PC-9 (cell line): Measurements from ENCODE around the gene PRDM2. TPM values are rescaled to one million over a fixed set of nuclear protein-coding genes. Genes with fewer than 3 reads are reported as not detected.

Experiments
- BruUV-seq: library from RNA; stranded (reverse); fragments of 400-500 nt; replicated peaks from 2 replicates; lab custom pipeline; 2021; lab: Mats Ljungman, UMichigan
- CTCF ChIA-PET: fragments of 300-600 bp; sonication (Branson Sonifier 250); formaldehyde crosslinking; loops from one replicate; lab custom pipeline; 2022; ENCODE audit warnings: antibody characterized with exemption; lab: Charles Lee
- POLR2A ChIA-PET: fragments of 300-600 bp; sonication (Branson Sonifier 250); formaldehyde crosslinking; loops from one replicate; lab custom pipeline; 2022; ENCODE audit warnings: antibody characterized with exemption; ENCODE audit not compliant: unreplicated experiment; lab: Charles Lee
- DNase-seq, 2 experiments: peaks; one replicate each; pipeline versions ENCODE4 v3.0.0 to v3.0.0-alpha.2; 2015 to 2022; ENCODE audit warnings: mixed read lengths in 1 of 2
- H2AFZ ChIP-seq: fragments of 200-600 bp; sonication (generic); 2 replicates; pipeline ENCODE4 v1.8.1; 2017; ENCODE audit warnings: antibody characterized with exemption
- H3F3A ChIP-seq: fragments of 200-600 bp; sonication (generic); 2 replicates; pipeline ENCODE4 v1.8.1; 2017; ENCODE audit warnings: antibody characterized with exemption, mild to moderate bottlenecking, low read depth; ENCODE audit not compliant: insufficient read depth
- H3K27ac ChIP-seq: fragments of 200-600 bp; sonication (generic); 2 replicates; pipeline ENCODE4 v1.6.1; 2016; ENCODE audit warnings: mixed run types
- H3K27me3 ChIP-seq: fragments of 200-600 bp; sonication (generic); 2 replicates; pipeline ENCODE4 v1.6.1; 2016; ENCODE audit warnings: low read depth, mixed run types; ENCODE audit not compliant: insufficient read depth
- H3K36me3 ChIP-seq: fragments of 200-600 bp; sonication (generic); 2 replicates; pipeline ENCODE4 v1.6.1; 2016; ENCODE audit warnings: low read depth, mixed run types
- H3K4me1 ChIP-seq: fragments of 200-600 bp; sonication (generic); replicated peaks from 2 replicates; pipeline ENCODE4 v1.6.1; 2016; ENCODE audit warnings: mixed run types; ENCODE audit not compliant: insufficient read depth
- H3K4me2 ChIP-seq: fragments of 200-600 bp; sonication (generic); 2 replicates; pipeline ENCODE4 v1.6.1; 2017; ENCODE audit warnings: mixed run types
- H3K4me3 ChIP-seq: fragments of 200-600 bp; sonication (generic); 2 replicates; pipeline ENCODE4 v1.6.1; 2016; ENCODE audit warnings: mixed run types
- H3K79me2 ChIP-seq: fragments of 200-600 bp; sonication (generic); 2 replicates; pipeline ENCODE4 v1.6.1; 2017; ENCODE audit warnings: low read depth, mixed run types
- H3K9me2 ChIP-seq: fragments of 200-600 bp; sonication (generic); 2 replicates; pipeline ENCODE4 v1.8.1; 2017; ENCODE audit warnings: mild to moderate bottlenecking; ENCODE audit not compliant: insufficient read depth
- H3K9me3 ChIP-seq: fragments of 200-600 bp; sonication (generic); 2 replicates; pipeline ENCODE4 v1.8.1; 2016; ENCODE audit warnings: low read depth; ENCODE audit not compliant: insufficient read depth
- H4K20me1 ChIP-seq: fragments of 200-600 bp; sonication (generic); 2 replicates; pipeline ENCODE4 v1.8.1; 2017; ENCODE audit not compliant: insufficient read depth
- EZH2 ChIP-seq: fragments of 200-600 bp; sonication (generic); IDR thresholded peaks from 2 replicates; pipeline ENCODE4 v1.8.0; 2017; ENCODE audit warnings: antibody characterized with exemption, low read depth
- intact Hi-C: fragments of 100-400 bp; cut with micrococcal nuclease; formaldehyde crosslinking; loops from one replicate; pipeline ENCODE4 v1.10.0; 2022; ENCODE audit not compliant: unreplicated experiment
- total RNA-seq: library from RNA; stranded (reverse); gene quantifications from 2 replicates; pipeline ENCODE4 v1.2.3, GENCODE V29; 2021
- TF ChIP-seq, protein P1 (sequence below): fragments of 200-600 bp; sonication (generic); conservative IDR thresholded peaks from 2 replicates; pipeline ENCODE4 v1.6.1; 2017; ENCODE audit warnings: mixed run types, antibody characterized with exemption, mild to moderate bottlenecking, moderate library complexity

The PRDM2 gene
- total RNA-seq, 1 experiment from 2014 or later = 32.1 TPM

DNA sequence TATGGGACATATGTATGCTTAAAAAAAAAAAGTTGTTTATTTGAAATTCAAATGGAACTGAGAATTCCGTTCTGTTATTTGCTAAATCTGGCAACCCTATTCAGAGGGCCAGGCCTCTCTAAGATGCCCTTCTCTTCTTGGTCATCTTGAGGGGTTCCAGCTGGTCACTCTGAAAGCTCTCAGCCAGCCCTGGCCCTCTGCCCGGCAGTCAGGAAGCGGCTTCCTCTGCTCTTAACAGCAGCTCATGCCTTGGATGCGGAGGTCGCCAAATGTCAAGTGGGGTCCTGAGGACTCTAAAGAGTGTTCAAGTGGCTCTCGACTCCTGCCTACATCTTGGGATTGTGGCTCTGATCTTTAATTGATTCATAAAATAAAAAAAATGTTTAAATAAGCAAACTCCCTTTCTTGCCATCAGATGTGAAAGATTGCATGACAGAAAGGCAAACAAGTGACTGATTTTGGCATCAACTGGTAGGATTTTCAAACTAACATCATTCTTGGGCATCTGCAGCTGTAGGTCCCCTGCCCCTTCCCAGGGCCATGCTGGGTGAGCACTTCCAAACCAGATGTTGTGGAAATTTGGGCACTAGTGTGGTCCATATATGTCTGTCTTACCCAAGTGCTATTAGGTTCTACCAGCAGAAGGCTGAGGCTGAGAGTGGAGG, 130.8 kb downstream of the PRDM2 start:
- H3F3A ChIP-seq = no peaks in the 10 kb centered on the region
- no peaks in the 10 kb centered on the region for H4K20me1 ChIP-seq
- no peaks in the 10 kb centered on the region for H3K9me3 ChIP-seq
- no peaks in the 10 kb centered on the region for H3K4me1 ChIP-seq
- H3K4me2 ChIP-seq = no peak overlapping the region
- TF ChIP-seq, protein P1, sequence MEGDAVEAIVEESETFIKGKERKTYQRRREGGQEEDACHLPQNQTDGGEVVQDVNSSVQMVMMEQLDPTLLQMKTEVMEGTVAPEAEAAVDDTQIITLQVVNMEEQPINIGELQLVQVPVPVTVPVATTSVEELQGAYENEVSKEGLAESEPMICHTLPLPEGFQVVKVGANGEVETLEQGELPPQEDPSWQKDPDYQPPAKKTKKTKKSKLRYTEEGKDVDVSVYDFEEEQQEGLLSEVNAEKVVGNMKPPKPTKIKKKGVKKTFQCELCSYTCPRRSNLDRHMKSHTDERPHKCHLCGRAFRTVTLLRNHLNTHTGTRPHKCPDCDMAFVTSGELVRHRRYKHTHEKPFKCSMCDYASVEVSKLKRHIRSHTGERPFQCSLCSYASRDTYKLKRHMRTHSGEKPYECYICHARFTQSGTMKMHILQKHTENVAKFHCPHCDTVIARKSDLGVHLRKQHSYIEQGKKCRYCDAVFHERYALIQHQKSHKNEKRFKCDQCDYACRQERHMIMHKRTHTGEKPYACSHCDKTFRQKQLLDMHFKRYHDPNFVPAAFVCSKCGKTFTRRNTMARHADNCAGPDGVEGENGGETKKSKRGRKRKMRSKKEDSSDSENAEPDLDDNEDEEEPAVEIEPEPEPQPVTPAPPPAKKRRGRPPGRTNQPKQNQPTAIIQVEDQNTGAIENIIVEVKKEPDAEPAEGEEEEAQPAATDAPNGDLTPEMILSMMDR = no peak
- TF ChIP-seq EZH2 = no peak
- H3K27me3 ChIP-seq = 0 out of 2 replicates have a peak, but pooled peaks cover 2% of the 10 kb centered on the region
- no peaks in the 10 kb centered on the region for H3K9me2 ChIP-seq
- ChIA-PET CTCF (no interaction called here), POLR2A (no interaction called here)
- intact Hi-C loops = no loop called here
- H3K36me3 ChIP-seq = no peaks in the 10 kb centered on the region
- no peak overlapping the region for H3K4me3 ChIP-seq
- no peak for DNase-seq
- H3K27ac ChIP-seq = no peak overlapping the region
- no peak overlapping the region for H2AFZ ChIP-seq
- H3K79me2 ChIP-seq = no peaks in the 10 kb centered on the region
- BruUV-seq = no TSS peak

DNA sequence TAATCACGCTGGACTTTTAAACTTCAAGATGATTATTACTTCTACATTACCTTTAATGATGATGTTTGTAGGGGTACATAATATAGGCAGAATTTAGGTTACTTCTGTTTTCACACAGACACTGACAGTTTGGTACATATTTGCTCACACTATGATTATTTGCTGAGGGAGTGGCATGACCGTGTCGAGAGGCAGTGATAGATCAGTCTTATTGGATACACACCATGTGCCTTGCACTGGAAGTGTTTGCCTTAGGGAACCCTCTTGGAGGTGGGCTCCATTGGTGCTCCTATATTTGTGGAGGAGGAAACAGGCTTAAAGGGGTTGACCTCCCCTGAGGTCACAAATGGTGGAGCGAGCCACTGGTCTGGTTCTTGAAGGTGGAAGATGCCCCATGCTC, 132.1 kb downstream of the PRDM2 start:
- BruUV-seq = no TSS peak
- Histone ChIP-seq H3F3A (no peaks in the 10 kb centered on the region), H3K4me1 (no peaks in the 10 kb centered on the region), H3K36me3 (no peaks in the 10 kb centered on the region), H3K27me3 (peaks cover 7% of the 10 kb centered on the region; the same call in 1 of the 2 replicates), H3K4me2 (no peak overlapping the region), H3K27ac (no peak overlapping the region), H3K9me3 (no peaks in the 10 kb centered on the region), H3K9me2 (no peaks in the 10 kb centered on the region), H3K79me2 (no peaks in the 10 kb centered on the region), H4K20me1 (no peaks in the 10 kb centered on the region), H2AFZ (no peak overlapping the region), H3K4me3 (no peak overlapping the region)
- ChIA-PET CTCF (no interaction called here), POLR2A (no interaction called here)
- DNase-seq = no peak
- intact Hi-C loops = no loop called here
- no peak for TF ChIP-seq EZH2
- TF ChIP-seq, protein P1 = no peak

DNA sequence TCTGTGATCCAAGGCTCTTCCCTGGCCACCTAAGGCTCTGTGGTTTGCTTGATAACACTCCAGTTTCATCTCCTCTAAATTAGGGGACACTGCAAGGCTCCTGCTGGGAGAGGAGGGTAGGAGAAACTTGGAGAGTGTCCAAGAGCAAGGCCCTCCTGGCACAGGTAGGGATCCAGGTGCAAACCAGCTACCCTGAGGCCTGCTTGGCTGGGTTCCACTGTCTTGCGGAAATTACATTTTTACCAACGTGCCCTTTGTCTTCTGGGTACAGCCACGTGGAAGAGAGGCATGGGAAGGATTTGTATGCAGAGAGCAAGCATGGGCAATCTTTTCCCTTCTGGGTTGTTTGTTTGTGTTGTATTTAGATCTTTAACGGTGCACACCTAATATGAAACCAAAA, 132.5 kb downstream of the PRDM2 start:
- no peaks in the 10 kb centered on the region for H3K36me3 ChIP-seq
- no TSS peak for BruUV-seq
- no peaks in the 10 kb centered on the region for H3K79me2 ChIP-seq
- H3K4me1 ChIP-seq = no peaks in the 10 kb centered on the region
- H3K27ac ChIP-seq = no peak overlapping the region
- H3K9me3 ChIP-seq = no peaks in the 10 kb centered on the region
- POLR2A ChIA-PET = no interaction called here
- no peak overlapping the region for H3K4me3 ChIP-seq
- peaks cover 7% of the 10 kb centered on the region for H3K27me3 ChIP-seq
- CTCF ChIA-PET = no interaction called here
- intact Hi-C loops = no loop called here
- H3F3A ChIP-seq = no peaks in the 10 kb centered on the region
- no peaks in the 10 kb centered on the region for H3K9me2 ChIP-seq
- TF ChIP-seq EZH2 = no peak
- TF ChIP-seq, protein P1 = no peak
- DNase-seq = no peak
- H2AFZ ChIP-seq = no peak overlapping the region
- no peak overlapping the region for H3K4me2 ChIP-seq
- no peaks in the 10 kb centered on the region for H4K20me1 ChIP-seq
